ENCODE data around the gene GGACT.

Gene GGACT

GRCh38 chr13:100546713-100547405, 41.7 kb downstream of the GGACT start:
- DNase-seq, result no peak

- no peak for DNase-seq
Measured at GRCh38 chr13:100545684-100546061, 42.9 kb downstream of the GGACT start.

GRCh38 chr13:100544866-100545683, 43.5 kb downstream of the GGACT start:
- no peak for DNase-seq

- peak; percentile 5 for DNase-seq
Measured at GRCh38 chr13:100543872-100544602, 44.6 kb downstream of the GGACT start.

GRCh38 chr13:100542826-100543156, 45.8 kb downstream of the GGACT start:
- DNase-seq, result peak; percentile 88

- no peak for DNase-seq
Measured at GRCh38 chr13:100541897-100542825, 46.4 kb downstream of the GGACT start.

- no peak for DNase-seq
Measured at GRCh38 chr13:100540621-100541020, 48.0 kb downstream of the GGACT start.

- no peak for DNase-seq
Measured at GRCh38 chr13:100537951-100538462, 50.6 kb downstream of the GGACT start.

GRCh38 chr13:100537486-100537885, 51.1 kb downstream of the GGACT start:
- no peak for DNase-seq

- DNase-seq, result no peak
Measured at GRCh38 chr13:100536643-100537180, 51.9 kb downstream of the GGACT start.

- no peak for DNase-seq
Measured at GRCh38 chr13:100535426-100536135, 53.0 kb downstream of the GGACT start.

- no peak for DNase-seq
Measured at GRCh38 chr13:100534911-100535310, 53.7 kb downstream of the GGACT start.

- no peak for DNase-seq
Measured at GRCh38 chr13:100534147-100534843, 54.3 kb downstream of the GGACT start.

GRCh38 chr13:100533588-100534041, 55.0 kb downstream of the GGACT start:
- DNase-seq, result no peak

- DNase-seq, result no peak
Measured at GRCh38 chr13:100532836-100533435, 55.7 kb downstream of the GGACT start.

GRCh38 chr13:100532090-100532766, 56.4 kb downstream of the GGACT start:
- no peak for DNase-seq

GRCh38 chr13:100530671-100531213, 57.8 kb downstream of the GGACT start:
- peak; percentile 69 for DNase-seq

GRCh38 chr13:100529666-100530377, 58.8 kb downstream of the GGACT start:
- no peak for DNase-seq

- DNase-seq, result no peak
Measured at GRCh38 chr13:100528820-100529219, 59.8 kb downstream of the GGACT start.

All from inflammatory macrophage treated with lipopolysaccharide for 4 hours (primary cell).